B cell (primary cell): Measurements from ENCODE around the gene STAG2. TPM values are rescaled to one million over a fixed set of nuclear protein-coding genes. Genes with fewer than 3 reads are reported as not detected.

Experiments used
- ATAC-seq: fragments of 200-7000 bp; cut with Tn5 transposase; one replicate; pipeline ENCODE4 v1.10.0; 2021; ENCODE audit warnings: low read depth, mild to moderate bottlenecking, moderate number of reproducible peaks, moderate library complexity
- CTCF ChIA-PET: fragments of 350-600 bp; sonication (Branson Sonifier 250); formaldehyde crosslinking; loops from one replicate; lab custom pipeline; 2021; ENCODE audit warnings: antibody characterized with exemption, inconsistent platforms; lab: Charles Lee
- POLR2A ChIA-PET: fragments of 350-600 bp; sonication (Branson Sonifier 250); formaldehyde crosslinking; loops from one replicate; lab custom pipeline; 2021; ENCODE audit warnings: antibody characterized with exemption; lab: Charles Lee
- DNase-seq: peaks from one replicate; pipeline ENCODE4 v3.0.0; 2013
- H2AFZ ChIP-seq: 2 replicates; pipeline ENCODE4 v1.6.1; 2012; ENCODE audit warnings: mild to moderate bottlenecking, low read depth, low read length; ENCODE audit not compliant: insufficient read depth, poor library complexity, severe bottlenecking
- H3K27ac ChIP-seq, 2 donors: 1 replicate in 1 of 2; 2 replicates in 1 of 2; pipeline ENCODE4 v1.5.1; 2012 to 2013; ENCODE audit warnings: low read length in 2 of 2, mild to moderate bottlenecking in 2 of 2, moderate library complexity in 1 of 2
- H3K27me3 ChIP-seq, 4 experiments: fragments of 200-600 bp in 1 of 4; sonication (generic) in 1 of 4; replicated peaks in 1 of 4; 1 replicate in 2 of 4; 2 replicates in 2 of 4; pipeline versions ENCODE4 v1.6.1 to v1.7.0; 2013 to 2016; ENCODE audit warnings: low read length in 3 of 4, mild to moderate bottlenecking in 2 of 4, mixed read lengths in 1 of 4, moderate library complexity in 1 of 4; ENCODE audit not compliant: insufficient read depth in 4 of 4, control insufficient read depth in 3 of 4; ENCODE audit errors: control extremely low read depth in 1 of 4
- H3K36me3 ChIP-seq, 2 experiments: replicated peaks in 1 of 2; 1 replicate in 1 of 2; 2 replicates in 1 of 2; pipeline versions ENCODE4 v1.6.1 to v1.7.1; 2013; ENCODE audit warnings: low read length in 1 of 2; ENCODE audit not compliant: insufficient read depth in 2 of 2, control insufficient read depth in 1 of 2; ENCODE audit errors: control extremely low read depth in 1 of 2, extremely low read depth in 1 of 2
- H3K4me1 ChIP-seq, 2 donors: fragments of 200-600 bp in 1 of 2; sonication (generic) in 1 of 2; 1 replicate in 1 of 2; 2 replicates in 1 of 2; pipeline versions ENCODE4 v1.5.1 to v1.6.1; 2013 to 2017; ENCODE audit warnings: low read length in 2 of 2; ENCODE audit not compliant: control insufficient read depth in 2 of 2, insufficient read depth in 2 of 2
- H3K4me2 ChIP-seq: replicated peaks from 2 replicates; pipeline ENCODE3; 2012; ENCODE audit warnings: mild to moderate bottlenecking, low read depth, low read length; ENCODE audit not compliant: poor library complexity, severe bottlenecking
- H3K4me3 ChIP-seq, 5 experiments: fragments of 200-600 bp in 1 of 5; sonication (generic) in 1 of 5; 1 replicate in 3 of 5; 2 replicates in 2 of 5; pipeline versions ENCODE4 v1.5.1 to v1.7.0; 2011 to 2016; ENCODE audit warnings: low read length in 4 of 5, mild to moderate bottlenecking in 4 of 5, low read depth in 2 of 5, control low read depth in 1 of 5, moderate library complexity in 1 of 5; ENCODE audit not compliant: insufficient read depth in 1 of 5; ENCODE audit errors: control extremely low read depth in 1 of 5, extremely low read depth in 1 of 5
- H3K79me2 ChIP-seq: fragments of 200-600 bp; sonication (generic); one replicate; pipeline ENCODE4 v1.6.0; 2016; ENCODE audit warnings: low read length; ENCODE audit not compliant: control insufficient read depth, insufficient read depth
- H3K9ac ChIP-seq: fragments of 200-600 bp; sonication (generic); 2 replicates; pipeline ENCODE4 v1.6.1; 2017; ENCODE audit warnings: mild to moderate bottlenecking, low read length, moderate library complexity
- H3K9me3 ChIP-seq, 3 donors: one replicate each; pipeline versions ENCODE4 v1.6.1 to v1.7.1; 2013; ENCODE audit warnings: low read length in 2 of 3; ENCODE audit not compliant: control insufficient read depth in 2 of 3, insufficient read depth in 1 of 3; ENCODE audit errors: control extremely low read depth in 1 of 3
- H4K20me1 ChIP-seq: 2 replicates; pipeline ENCODE4 v1.6.0; 2012; ENCODE audit warnings: mild to moderate bottlenecking, low read length; ENCODE audit not compliant: insufficient read depth, control insufficient read depth, poor library complexity, severe bottlenecking
- H3K27ac Mint-ChIP-seq: one replicate; pipeline ENCODE4 v1.8.0; 2021; ENCODE audit warnings: mixed read lengths
- H3K27me3 Mint-ChIP-seq: one replicate; pipeline ENCODE4 v1.8.0; 2021; ENCODE audit warnings: mixed read lengths
- H3K4me1 Mint-ChIP-seq: one replicate; pipeline ENCODE4 v1.8.0; 2021; ENCODE audit warnings: mixed read lengths
- H3K4me3 Mint-ChIP-seq: one replicate; pipeline ENCODE4 v1.8.0; 2021; ENCODE audit warnings: mixed read lengths
- H3K9me3 Mint-ChIP-seq: one replicate; pipeline ENCODE4 v1.8.0; 2022; ENCODE audit warnings: mixed read lengths; ENCODE audit not compliant: insufficient read depth
- CTCF ChIP-seq: fragments of 200-600 bp; IDR thresholded peaks from one replicate; pipeline ENCODE4 v1.8.0; 2022; ENCODE audit warnings: antibody characterized with exemption, mild to moderate bottlenecking
- EZH2 ChIP-seq: IDR thresholded peaks from 2 replicates; pipeline ENCODE4 v1.6.1; 2012; ENCODE audit warnings: borderline replicate concordance, low read depth, mild to moderate bottlenecking, moderate library complexity, low read length; ENCODE audit not compliant: insufficient read depth, poor library complexity, severe bottlenecking
- WGBS: methylation state at CpG from one replicate; pipeline ENCODE4 v1.1.5; 2013; ENCODE audit warnings: missing lambda C conversion rate; ENCODE audit not compliant: insufficient coverage; 5-methylcytosine and 5-hydroxymethylcytosine counted together
- intact Hi-C: fragments of 100-400 bp; cut with micrococcal nuclease; formaldehyde crosslinking; loops from one replicate; pipeline ENCODE4 v1.10.0; 2022
- polyA plus RNA-seq: library from polyadenylated mRNA; depleted of rRNA; stranded (reverse); fragments of >200 nt; gene quantifications from 2 replicates; pipeline ENCODE4 v1.2.3, GENCODE V29; 2012
- total RNA-seq, 2 donors: library from RNA; stranded (reverse); fragments of 120-200 nt in 1 of 2; gene quantifications; 1 replicate in 1 of 2; 2 replicates in 1 of 2; pipeline versions ENCODE4 v1.2.3 to v1.2.4, GENCODE V29; 2013 to 2022

Gene STAG2
- total and polyA plus RNA-seq, 2 donors (not counting 1 experiment from before 2014, with no cell fraction given), result 15.3 to 117 TPM

DNA sequence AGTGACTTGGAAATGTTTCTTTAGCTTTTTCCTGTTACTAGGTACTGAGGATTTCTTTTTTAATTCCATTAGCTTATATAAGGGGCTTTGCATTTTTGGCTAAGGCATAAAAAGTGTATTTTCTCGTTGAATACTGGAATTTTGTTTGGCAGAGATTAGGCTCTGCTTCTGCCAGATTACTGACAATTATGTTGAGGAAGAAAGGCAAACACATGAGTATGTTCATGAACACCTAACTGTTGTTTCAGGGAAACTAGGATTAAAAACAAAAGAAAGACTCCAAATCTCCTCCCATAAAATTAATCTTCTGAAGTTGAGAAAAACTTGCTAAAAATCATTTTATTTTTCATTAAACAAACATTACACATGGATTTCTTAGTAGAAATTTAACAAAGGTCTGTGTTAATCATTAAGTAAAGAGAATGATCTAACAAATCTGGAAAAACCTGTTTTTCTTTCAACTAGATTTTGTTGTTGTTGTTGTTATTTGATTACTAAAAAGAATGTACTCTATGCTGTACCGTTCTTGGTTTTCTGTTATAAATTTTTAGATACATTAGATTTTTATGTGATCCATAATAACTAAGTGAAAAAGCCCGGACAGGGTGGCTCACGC, 43.3 kb upstream of the STAG2 start:
- Histone ChIP-seq H3K9me3 (no peaks in the 10 kb centered on the region), H3K36me3 (no peaks in the 10 kb centered on the region), H3K27ac (no peak overlapping the region), H3K27me3 (no peaks in the 10 kb centered on the region), H3K79me2 (no peaks in the 10 kb centered on the region), H3K4me2 (no peak overlapping the region), H4K20me1 (no peaks in the 10 kb centered on the region), H3K4me3 (no peak overlapping the region), H3K9ac (no peak overlapping the region), H2AFZ (no peak overlapping the region), H3K4me1 (no peaks in the 10 kb centered on the region)
- no peaks in the 10 kb centered on the region for H3K9me3 Mint-ChIP-seq
- H3K27ac Mint-ChIP-seq, result no peak overlapping the region
- CTCF ChIA-PET, result no interaction called here
- H3K27me3 Mint-ChIP-seq, result no peaks in the 10 kb centered on the region
- H3K4me3 Mint-ChIP-seq, result no peak overlapping the region
- POLR2A ChIA-PET, result no interaction called here
- WGBS, result no CpG with 5 or more reads among the region's 4 CpGs
- no peaks in the 10 kb centered on the region for H3K4me1 Mint-ChIP-seq
- DNase-seq, result no peak
- TF ChIP-seq EZH2 (no peak), CTCF (no peak)
- intact Hi-C loops, result no loop called here
- no peak for ATAC-seq

GRCh38 chrX:123920105-123920785, 41.3 kb upstream of the STAG2 start:
- TF ChIP-seq CTCF, result no peak
- no peak for TF ChIP-seq EZH2
- CTCF ChIA-PET, result interaction anchor here (0.6 kb wide), 1 partner anchor 1128 kb away, joined by 3 read pairs; no protein-coding TSS in a partner anchor
- intact Hi-C loops, result no loop called here

More at GRCh38 chrX:123920105-123920785, 41.3 kb upstream of the STAG2 start:
- no peak overlapping the region for H3K4me3 Mint-ChIP-seq
- Histone ChIP-seq H3K9ac (no peak overlapping the region), H3K27me3 (no peaks in the 10 kb centered on the region), H3K27ac (no peak overlapping the region), H3K4me1 (no peaks in the 10 kb centered on the region), H4K20me1 (no peaks in the 10 kb centered on the region), H3K4me2 (no peak overlapping the region), H3K4me3 (no peak overlapping the region), H3K9me3 (no peaks in the 10 kb centered on the region), H3K79me2 (no peaks in the 10 kb centered on the region), H2AFZ (no peak overlapping the region), H3K36me3 (no peaks in the 10 kb centered on the region)
- no peak for ATAC-seq
- no peaks in the 10 kb centered on the region for H3K9me3 Mint-ChIP-seq
- no CpG with 5 or more reads among the region's 1 CpG for WGBS
- POLR2A ChIA-PET, result no interaction called here
- no peak for DNase-seq
- H3K4me1 Mint-ChIP-seq, result no peaks in the 10 kb centered on the region
- no peak overlapping the region for H3K27ac Mint-ChIP-seq
- H3K27me3 Mint-ChIP-seq, result no peaks in the 10 kb centered on the region
